Stimulated activated CD8-positive, alpha-beta memory T cell treated with anti-CD3 and anti-CD28 coated beads, Interleukin-15, amount 100 ng/mL, for 48 hours (primary cell): ENCODE measurements around the gene SCAF8.
"Not testable (repeated sequence)": the region's sequence is repeated elsewhere in the genome, so short reads cannot be mapped to it uniquely, and the experiment has no call there.

Experiments
- DNase-seq, 2 donors: peaks; one replicate each; pipeline ENCODE4 v3.0.0-alpha.2; 2020; ENCODE audit warnings: low read depth in 2 of 2

SCAF8 gene, protein sequence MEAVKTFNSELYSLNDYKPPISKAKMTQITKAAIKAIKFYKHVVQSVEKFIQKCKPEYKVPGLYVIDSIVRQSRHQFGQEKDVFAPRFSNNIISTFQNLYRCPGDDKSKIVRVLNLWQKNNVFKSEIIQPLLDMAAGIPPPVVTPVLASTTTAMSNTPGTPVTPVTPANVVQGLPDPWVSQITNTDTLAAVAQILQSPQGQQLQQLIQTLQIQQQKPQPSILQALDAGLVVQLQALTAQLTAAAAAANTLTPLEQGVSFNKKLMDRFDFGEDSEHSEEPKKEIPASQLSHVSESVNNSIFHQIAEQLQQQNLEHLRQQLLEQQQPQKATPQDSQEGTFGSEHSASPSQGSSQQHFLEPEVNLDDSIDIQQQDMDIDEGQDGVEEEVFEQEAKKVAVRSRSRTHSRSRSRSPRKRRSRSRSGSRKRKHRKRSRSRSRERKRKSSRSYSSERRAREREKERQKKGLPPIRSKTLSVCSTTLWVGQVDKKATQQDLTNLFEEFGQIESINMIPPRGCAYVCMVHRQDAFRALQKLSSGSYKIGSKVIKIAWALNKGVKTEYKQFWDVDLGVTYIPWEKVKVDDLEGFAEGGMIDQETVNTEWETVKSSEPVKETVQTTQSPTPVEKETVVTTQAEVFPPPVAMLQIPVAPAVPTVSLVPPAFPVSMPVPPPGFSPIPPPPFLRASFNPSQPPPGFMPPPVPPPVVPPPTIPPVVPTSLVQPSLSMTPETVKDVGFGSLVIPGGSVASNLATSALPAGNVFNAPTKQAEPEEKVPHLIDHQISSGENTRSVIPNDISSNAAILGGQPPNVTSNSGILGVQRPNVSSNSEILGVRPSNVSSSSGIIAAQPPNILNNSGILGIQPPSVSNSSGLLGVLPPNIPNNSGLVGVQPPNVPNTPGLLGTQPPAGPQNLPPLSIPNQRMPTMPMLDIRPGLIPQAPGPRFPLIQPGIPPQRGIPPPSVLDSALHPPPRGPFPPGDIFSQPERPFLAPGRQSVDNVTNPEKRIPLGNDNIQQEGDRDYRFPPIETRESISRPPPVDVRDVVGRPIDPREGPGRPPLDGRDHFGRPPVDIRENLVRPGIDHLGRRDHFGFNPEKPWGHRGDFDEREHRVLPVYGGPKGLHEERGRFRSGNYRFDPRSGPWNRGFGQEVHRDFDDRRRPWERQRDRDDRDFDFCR (N-terminal part only)

DNA sequence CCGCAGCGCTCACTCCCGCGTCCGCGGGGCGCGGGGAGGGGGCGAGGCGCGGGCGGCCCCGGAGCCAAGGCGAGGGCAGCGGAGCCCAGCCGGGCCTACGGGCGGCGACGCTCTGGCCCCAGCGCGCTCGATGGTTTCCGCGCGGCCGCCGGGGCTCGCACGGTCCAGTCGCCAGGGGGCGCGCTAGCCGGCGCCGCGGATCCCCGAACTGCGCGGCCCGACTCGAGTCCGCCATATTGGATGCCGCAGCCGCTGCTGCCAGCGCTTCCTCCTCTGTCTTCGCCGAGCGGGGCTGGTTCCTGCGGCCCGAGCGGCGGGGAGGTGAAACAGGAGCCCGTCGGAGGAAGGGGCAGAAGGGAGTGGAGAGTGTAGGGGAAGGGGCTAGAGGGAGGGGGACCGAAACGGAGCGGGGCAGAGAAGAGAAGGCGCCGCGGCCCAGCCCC is at the start of gene SCAF8:
SCAF8 (plus strand) TSS at position 234 of the 443 bp plus-strand sequence. CDS start 485 bp downstream, outside the sequence.
- DNase-seq: peak; percentile 66 to 76

DNA sequence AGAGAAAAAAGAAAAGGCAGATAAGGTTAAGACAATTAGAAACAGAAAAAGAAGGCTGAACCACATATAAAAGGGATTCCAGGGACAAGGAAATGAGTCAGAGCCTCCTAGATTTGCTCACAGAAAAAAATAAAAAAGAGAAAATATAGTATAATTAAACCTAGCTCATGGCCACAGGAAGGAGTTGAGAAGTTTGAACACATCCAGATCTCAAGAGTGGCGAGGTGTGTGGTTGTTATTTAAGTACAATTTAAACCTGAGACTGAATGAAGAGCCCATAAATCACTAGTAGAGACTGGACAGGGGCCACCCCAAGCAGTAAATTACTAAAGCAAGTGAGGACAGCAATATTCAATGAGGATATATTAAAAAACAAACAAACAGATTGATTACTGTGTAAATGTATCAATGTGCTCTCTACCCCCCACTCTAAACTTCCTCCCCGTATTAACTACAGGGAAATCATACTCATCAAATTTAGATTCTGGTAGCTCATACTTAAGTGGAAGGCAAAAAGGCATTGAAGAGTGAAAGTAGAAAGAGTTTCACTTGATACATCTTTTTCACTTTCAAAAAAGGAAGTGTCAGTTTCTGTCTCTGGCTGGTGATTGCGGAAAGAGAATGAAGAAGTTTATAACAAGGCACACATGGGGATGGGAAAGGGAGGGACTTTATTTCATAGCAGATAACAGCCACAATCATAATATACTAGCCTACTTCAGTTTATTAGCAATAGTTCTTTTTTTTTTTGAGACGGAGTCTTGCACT is 49.3 kb upstream of the SCAF8 start:
- no peak for DNase-seq

DNA sequence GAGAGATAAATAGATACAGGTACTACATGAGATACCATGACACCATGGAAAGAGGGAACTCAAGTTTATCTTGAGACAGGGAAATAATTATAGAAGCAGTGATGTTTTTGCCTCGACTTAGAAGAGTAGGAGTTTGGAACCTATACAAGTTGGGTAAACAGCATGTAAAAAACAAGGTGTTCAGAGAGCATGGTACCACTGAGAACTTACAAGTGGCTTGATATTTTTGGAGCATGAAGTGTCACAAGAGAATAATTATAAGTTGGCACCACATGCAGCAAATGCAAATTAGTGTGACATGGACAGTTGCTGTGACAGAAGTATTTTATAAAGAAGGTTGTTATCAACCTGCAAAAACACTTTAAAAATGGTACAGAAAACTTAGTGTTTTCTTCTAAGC is 47.1 kb upstream of the SCAF8 start:
- DNase-seq: no peak

DNA sequence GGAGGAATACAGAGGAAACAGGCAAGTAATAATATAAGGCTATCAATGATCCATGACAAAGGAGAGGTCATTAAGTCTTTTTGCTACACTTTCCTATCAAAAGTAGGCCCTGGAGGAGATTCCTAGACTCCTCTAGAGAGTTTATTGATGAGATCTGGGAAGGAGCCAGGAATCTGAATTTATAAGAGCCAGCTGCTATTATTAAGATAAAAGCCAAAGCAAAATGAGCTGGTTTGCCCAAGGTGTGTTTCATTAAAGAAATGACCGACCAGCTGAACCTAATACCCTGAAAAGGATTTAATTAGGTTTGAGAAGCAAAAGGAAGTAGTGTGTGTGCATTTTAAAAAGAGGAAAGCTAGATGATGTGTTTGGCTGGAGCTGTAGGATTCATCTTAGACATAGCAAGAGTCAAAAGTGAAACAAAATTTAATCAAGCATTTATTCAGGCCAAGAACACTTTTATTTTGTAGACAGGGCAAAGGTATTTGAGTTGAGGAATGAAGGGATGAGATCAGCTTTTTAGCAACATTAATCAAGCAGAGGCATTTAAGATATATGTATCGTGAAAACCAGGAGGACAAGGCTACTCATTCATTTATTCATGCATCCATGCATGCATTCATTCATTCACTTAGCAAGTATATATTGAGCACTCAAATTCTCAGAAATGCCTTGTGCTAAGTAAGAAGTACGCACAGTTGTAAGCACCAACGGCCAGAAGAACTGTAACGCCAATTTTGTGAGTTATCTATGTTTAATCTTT is 43.5 kb upstream of the SCAF8 start:
- no peak for DNase-seq

DNA sequence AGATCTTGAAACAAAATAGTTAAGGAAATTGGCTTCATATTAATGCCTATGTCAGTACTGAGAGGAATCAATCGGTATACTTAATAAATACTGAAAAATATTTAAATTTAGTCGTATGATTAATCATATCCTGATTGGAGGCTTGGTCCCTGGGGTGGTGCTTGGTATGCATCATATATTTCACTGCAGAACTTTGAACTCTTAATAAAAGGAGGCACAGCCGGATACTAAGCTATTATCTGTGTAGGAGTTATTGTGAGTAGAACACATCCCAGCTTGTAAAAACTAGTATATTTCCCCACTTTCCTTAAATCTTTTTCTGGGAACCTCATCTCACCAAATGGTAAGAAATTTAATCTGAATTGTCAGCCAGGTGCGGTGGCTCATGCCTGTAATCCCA is 42.4 kb upstream of the SCAF8 start:
- DNase-seq: no peak

DNA sequence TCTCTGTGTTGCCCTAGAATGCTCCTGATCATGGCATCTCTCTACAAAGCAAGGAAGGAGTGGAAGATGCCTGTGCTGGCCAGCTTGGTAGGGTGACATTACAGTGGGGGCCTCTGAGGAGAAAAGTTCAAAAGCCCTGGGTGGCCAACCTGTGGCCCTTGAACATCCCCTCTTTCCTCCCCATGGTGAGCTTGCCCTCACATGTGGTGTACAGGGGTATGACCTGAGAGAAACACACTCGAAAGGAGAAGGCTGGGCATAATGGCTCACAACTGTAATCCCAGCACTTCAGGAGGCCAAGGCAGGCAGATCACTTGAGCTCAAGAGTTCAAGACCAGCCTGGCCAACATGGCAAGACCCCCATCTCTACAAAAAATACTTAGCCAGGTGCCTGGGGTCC is 36.6 kb upstream of the SCAF8 start:
- DNase-seq: no peak

DNA sequence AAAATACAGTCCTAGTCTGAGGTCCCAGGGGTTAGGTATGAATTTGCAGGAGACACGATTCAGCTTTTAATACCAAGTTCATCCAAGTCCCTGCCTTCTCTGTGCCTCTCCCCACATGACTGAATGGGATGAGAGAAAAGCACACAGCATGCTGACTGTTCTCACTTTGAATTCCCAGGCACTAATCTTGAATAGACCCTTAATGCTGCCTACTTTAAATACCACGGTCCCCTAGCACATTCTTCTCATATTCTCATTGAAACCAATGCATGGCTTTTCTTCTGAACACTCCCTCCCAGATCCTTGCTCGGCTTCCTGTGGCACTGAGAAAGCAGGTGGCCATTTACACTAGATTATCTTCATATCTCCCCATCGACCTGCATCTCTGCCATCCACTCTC is 30.1 kb upstream of the SCAF8 start:
- DNase-seq: no peak

DNA sequence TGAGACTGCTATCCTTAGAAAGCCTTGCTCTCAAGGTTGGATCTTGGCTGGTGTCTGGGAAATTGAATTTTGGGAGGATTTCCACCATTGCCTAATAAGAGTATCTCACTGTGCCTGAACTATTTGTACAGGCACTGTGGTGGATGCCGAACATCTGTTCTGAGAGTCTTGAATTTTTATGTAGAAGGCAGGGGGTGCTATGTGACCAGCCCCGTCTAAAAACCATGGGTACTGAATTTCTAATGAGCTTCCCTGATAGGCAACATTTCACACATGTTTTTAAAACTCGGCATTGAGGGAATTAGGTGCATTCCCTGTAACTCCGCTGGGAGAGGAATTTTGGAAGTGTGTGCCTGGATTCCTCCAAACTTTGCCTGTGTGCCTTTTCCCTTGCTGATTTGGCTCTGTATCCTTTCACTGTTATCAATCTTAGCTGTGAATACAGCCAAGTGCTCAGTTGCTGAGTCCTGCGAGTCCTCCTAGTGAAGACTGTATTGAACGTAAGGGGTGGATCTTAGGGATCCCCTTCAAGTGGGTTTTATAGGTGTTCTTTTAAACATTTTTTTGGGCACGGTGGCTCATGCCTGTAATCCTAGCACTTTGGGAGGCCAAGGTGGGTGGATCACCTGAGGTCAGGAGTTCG is 27.6 kb upstream of the SCAF8 start:
- no peak for DNase-seq

DNA sequence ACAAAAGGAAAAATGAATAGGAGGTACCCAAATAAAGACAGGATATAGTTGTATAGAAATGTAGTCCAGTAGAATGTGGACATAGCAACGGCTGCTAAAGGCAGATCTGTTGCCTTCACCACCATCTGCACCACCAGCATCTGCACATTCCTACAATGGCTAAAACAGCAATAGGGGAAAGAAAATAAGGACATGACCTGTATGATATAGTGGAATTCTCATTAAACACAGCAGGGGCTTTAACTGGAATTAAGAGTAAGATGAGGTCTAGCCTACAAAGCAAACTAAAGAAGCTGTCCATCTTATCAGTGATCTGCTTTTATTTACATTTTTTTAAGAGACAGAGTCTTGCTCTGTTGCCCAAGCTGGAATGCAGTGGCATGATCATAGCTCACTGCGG is 26.8 kb upstream of the SCAF8 start:
- DNase-seq: no peak

DNA sequence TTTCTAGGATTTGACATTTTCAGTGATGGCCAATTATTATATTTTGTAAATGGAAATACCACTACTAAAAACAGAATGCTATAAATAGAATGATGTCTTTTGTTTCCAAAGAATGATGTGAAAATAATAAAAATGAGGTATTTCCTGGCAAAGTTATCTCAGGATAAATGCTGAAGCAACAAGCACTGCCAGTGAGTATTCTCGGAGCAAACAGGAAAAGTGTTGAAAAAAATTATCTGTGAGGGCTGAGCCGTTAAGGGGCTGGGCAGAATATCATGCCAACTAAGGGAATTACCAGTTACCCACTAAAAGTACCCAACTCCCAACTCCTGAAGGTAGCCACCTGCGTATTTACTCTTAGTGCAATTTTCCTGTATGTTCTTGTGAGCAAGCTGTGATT is 23.6 kb upstream of the SCAF8 start:
- no peak for DNase-seq

DNA sequence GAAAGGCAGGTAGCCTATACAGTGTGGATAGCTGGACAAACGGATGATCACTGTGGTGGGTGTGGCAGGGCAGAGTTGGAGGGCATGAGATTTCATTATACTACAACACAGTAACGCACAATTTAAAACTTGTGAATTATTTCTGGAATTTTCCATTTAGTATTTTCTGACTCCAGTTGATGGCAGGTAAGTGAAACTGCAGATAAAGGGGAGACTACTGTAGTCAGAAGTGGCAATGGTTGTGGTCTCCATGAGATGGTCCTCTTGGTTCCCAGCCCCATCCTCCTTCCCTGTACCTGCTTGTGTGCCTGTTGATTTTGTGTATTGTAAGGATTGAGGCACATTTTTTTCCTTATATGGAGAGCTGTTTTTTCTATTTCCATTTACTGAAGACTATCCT is 22.5 kb upstream of the SCAF8 start:
- DNase-seq: no peak

DNA sequence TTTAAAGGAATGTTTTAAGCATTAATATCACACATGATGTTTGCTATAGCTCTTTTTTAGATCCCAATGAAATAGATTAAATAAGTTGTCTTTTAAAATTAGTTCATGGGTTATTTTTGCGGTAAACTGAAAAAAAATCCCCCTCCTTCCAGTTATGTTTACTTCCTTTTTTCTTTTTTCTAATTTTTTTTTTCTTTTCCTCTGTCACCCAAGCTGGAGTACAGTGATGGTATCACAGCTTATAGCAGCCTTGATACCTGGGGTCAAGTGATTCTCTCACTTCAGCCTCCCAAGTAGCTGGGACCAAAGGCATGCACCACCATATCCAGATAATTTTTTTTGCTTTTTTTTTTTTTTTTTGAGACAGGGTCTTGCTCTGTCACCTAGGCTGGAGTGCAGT is 17.8 kb upstream of the SCAF8 start:
- DNase-seq: no peak

DNA sequence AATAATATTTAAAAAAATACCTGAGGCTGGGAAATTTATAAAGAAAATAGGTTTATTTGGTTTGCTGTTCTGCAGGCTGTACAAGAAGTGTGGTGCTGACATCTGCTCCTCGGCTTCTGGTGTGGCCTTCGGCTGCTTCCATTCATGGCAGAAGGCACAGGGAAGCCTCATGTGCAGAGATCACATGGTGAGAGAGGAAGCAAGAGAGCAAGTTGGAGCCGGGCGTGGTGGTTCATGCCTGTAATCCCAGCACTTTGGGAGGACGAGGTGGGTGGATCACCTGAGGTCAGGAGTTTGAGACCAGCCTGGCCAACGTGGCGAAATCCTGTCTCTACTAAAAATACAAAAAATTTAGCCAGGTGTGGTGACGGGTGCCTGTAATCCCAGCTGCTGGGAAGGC is 16.9 kb upstream of the SCAF8 start:
- DNase-seq: not testable (repeated sequence)

DNA sequence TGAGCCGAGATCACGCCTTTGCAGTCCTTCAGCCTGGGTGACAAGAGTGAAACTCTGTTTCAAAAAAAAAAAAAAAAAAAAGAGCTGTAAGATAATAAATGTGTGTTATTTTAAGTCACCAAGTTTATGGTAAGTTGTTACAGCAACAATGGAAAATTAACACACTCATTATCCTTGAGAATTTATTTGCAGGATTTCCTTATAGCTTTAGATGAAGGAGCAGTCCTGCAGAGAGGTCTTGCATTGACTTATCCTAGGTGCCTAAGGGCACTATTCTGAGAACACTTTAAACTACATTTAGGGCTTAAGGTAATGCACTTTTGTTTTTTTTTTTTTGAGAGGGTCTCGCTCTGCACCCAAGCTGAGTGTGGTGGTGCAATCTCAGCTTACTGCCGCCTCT is 13.8 kb upstream of the SCAF8 start:
- DNase-seq: no peak

DNA sequence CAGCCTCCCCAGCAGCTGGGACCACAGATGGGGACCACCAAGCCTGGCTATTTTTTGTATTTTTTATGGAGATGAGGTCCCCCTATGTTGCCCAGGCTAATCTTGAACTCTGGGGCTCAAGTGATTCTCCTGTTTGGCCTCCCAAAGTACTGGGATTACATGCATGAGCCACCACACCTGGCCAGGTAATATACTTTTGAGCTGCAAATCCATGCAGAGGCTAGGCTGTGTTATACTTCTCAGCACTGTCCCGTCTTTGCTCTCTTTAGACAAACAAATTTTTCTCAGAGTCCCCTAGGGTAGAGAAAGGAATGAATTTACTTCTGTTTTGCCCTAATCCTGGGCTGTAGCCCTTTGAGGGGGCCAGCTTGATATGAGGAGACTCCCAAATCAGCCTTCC is 13.4 kb upstream of the SCAF8 start:
- no peak for DNase-seq

DNA sequence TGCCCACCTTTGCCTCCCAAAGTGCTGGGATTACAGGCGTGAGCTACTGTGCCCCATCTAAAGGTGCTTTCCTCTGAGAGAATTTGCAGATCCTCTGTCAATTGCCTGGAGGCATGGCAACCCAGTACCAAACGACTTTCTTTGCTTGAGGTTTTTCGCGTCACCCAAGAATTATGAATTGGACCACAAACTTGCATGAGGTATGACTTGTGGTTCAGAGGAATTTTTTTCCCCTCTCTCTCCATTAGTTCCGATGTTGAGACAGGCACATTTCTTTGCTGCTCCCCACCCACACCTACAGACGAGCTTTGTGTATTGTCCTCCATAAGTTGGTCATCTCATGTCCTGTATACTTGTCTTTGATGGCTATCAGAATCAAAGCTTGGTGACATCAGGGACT is 11.8 kb upstream of the SCAF8 start:
- no peak for DNase-seq

DNA sequence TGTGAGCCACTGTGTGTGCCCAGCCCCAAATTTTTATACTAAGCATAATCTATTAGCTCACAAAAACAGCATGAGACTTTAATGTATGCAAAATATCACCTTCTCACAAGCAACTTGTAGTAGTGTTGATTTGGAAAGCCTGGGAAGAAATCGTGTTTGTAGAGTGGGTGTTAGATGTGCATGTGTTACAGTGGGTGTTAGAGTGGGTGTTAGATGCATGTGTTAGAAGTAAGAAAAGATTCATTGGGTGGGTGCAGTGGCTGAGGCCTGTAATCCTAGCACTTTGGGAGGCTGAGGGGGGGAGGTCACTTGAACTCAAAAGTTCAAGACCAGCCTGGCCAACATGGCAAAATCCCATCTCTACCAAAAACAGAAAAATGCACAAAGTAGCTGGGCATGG is 6.3 kb upstream of the SCAF8 start:
- DNase-seq: no peak

DNA sequence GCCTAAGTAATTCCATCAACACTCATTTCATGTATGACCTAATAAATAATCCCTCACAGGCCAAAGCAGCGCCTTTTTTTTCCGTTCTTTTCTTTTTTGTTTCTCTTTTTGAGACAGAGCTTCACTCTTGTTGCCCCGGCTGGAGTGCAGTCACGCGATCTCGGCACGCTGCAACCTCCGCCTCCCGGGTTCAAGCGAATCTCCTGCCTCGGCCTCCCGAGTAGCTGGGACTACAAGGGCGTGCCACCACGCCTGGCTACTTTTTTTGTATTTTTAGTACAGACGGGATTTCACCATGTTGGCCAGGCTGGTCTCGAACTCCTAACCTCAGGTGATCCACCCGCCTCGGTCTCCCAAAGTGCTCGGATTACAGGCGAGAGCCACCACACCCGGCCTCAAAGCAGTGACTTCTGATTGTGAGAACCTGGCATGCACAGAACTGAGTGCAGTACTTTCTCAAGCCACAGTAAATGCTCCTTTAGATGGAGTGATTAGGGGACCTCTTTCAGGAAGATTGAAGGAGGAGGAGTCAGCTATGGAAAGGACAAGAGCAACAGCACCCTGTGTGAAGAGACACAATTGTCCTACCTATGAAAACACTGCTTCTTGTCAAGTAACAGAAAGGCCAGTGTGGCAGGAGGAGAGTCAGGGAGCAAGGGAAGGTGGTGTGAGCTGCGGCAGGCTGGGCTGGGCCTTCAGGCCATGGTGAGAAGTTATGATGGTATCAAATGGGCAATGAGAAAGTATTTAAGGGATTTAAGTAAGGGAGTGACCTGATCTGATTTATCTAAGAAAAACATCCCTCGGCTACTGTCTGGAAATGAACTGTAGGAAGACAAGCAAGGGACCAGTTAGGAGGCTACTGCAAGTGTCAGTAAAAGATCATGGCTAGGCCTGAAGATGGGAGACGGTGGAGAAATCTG is 1.7 kb upstream of the SCAF8 start:
- DNase-seq: no peak

DNA sequence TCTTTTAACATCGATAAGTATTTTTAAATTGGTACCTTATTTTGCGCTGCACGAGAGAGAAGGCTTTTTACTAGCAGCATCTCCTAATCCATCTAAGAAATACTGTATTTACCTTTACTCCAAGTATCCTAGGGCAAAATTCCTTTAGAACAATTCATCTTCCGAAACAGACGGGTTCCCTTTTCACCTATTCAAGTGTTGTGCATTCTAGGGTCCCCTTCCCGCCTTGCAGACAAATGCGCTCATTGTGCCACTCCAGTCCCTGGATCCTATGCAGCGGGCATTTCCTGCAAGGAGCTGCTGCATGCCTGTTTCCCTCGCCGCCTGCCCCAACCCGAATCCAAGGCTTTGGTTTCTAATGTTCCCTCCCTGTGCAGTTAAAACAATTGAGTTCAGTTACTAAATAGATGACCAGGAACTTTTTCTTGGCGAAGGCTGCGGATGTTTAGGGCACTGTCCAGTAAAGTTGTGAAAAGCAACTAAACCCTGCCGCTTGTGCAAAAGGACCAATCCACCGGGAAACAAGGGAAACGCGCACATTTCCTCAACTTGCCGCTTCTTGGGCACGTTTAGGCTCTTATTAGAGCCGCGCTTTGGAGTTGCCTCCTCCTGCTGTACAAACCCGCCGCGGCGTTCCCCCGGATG is 556 bp upstream of the SCAF8 start:
- no peak for DNase-seq
